Hepatocyte (in vitro differentiated cells): ENCODE data around the gene TMOD1.

Experiments
- CTCF ChIP-seq: fragments of 200-600 bp; sonication (generic); IDR thresholded peaks from 2 replicates; pipeline ENCODE4 v1.5.1; 2016; ENCODE audit warnings: antibody characterized with exemption, mild to moderate bottlenecking; ENCODE audit not compliant: poor library complexity
- EZH2 ChIP-seq: fragments of 200-600 bp; sonication (generic); IDR thresholded peaks from 2 replicates; pipeline ENCODE4 v1.6.1; 2016; ENCODE audit warnings: antibody characterized with exemption, mild to moderate bottlenecking, borderline replicate concordance
- EZH2phosphoT487 ChIP-seq: fragments of 200-600 bp; sonication (generic); IDR thresholded peaks from one replicate; pipeline ENCODE4 v1.6.1; 2018; ENCODE audit warnings: antibody characterized with exemption, mild to moderate bottlenecking, low read depth, moderate library complexity; ENCODE audit not compliant: unreplicated experiment, severe bottlenecking

GRCh38 chr9:97478301-97478981 lies 23.0 kb upstream of the TMOD1 start:
- TF ChIP-seq CTCF (no peak), EZH2phosphoT487 (no peak), EZH2 (no peak)
